CD4-positive, alpha-beta memory T cell (primary cell): ENCODE measurements around the gene HS3ST5. TPM values are rescaled to one million over a fixed set of nuclear protein-coding genes. Genes with fewer than 3 reads are reported as not detected.

ENCODE experiments used
- CTCF ChIA-PET: fragments of 350-600 bp; sonication (Branson Sonifier 250); formaldehyde crosslinking; loops from one replicate; lab custom pipeline; 2021; ENCODE audit warnings: inconsistent platforms; ENCODE audit not compliant: partially characterized antibody; lab: Charles Lee
- POLR2A ChIA-PET: fragments of 350-600 bp; sonication (Branson Sonifier 250); formaldehyde crosslinking; loops from one replicate; lab custom pipeline; 2021; ENCODE audit not compliant: partially characterized antibody; lab: Charles Lee
- DNase-seq, 5 donors: peaks; one replicate each; pipeline versions ENCODE4 v3.0.0 to v3.0.0-alpha.2; 2020 to 2022; ENCODE audit warnings: mixed read lengths in 1 of 5
- H3K27ac ChIP-seq: one replicate; pipeline ENCODE4 v1.7.0; 2013; ENCODE audit warnings: low read depth, low read length
- H3K27me3 ChIP-seq: 2 replicates; pipeline ENCODE4 v1.7.0; 2013; ENCODE audit warnings: mild to moderate bottlenecking, low read length, moderate library complexity; ENCODE audit not compliant: insufficient read depth
- H3K36me3 ChIP-seq: 2 replicates; pipeline ENCODE4 v1.7.0; 2013; ENCODE audit warnings: mild to moderate bottlenecking, low read length, moderate library complexity; ENCODE audit not compliant: insufficient read depth
- H3K4me1 ChIP-seq: 2 replicates; pipeline ENCODE4 v1.7.0; 2013; ENCODE audit warnings: mild to moderate bottlenecking, low read length, moderate library complexity; ENCODE audit not compliant: insufficient read depth
- H3K4me3 ChIP-seq, 2 donors: one replicate each; pipeline ENCODE4 v1.7.0; 2013; ENCODE audit warnings: low read length in 2 of 2, mild to moderate bottlenecking in 1 of 2
- H3K9me3 ChIP-seq, 2 donors: one replicate each; pipeline ENCODE4 v1.7.0; 2013; ENCODE audit warnings: low read length in 2 of 2, control low read depth in 1 of 2; ENCODE audit not compliant: control insufficient read depth in 1 of 2
- H3K27ac Mint-ChIP-seq, 7 donors: one replicate each; pipeline ENCODE4 v1.8.0; 2020 to 2021; ENCODE audit warnings: mixed read lengths in 7 of 7, mild to moderate bottlenecking in 6 of 7, inconsistent platforms in 3 of 7, moderate library complexity in 3 of 7
- H3K27me3 Mint-ChIP-seq, 2 donors: one replicate each; pipeline ENCODE4 v1.8.0; 2020 to 2021; ENCODE audit warnings: mixed read lengths in 2 of 2
- H3K36me3 Mint-ChIP-seq, 2 donors: one replicate each; pipeline ENCODE4 v1.8.0; 2020 to 2021; ENCODE audit warnings: mixed read lengths in 2 of 2, inconsistent platforms in 1 of 2, mild to moderate bottlenecking in 1 of 2
- H3K4me1 Mint-ChIP-seq, 4 donors: one replicate each; pipeline ENCODE4 v1.8.0; 2020 to 2021; ENCODE audit warnings: mixed read lengths in 4 of 4, mild to moderate bottlenecking in 1 of 4
- H3K4me3 Mint-ChIP-seq, 8 donors: one replicate each; pipeline ENCODE4 v1.8.0; 2020 to 2021; ENCODE audit warnings: mixed read lengths in 8 of 8, mild to moderate bottlenecking in 7 of 8, moderate library complexity in 6 of 8, inconsistent platforms in 3 of 8
- H3K9me3 Mint-ChIP-seq, 8 donors: one replicate each; pipeline ENCODE4 v1.8.0; 2020 to 2021; ENCODE audit warnings: mixed read lengths in 8 of 8, mild to moderate bottlenecking in 5 of 8, inconsistent platforms in 3 of 8, moderate library complexity in 1 of 8
- intact Hi-C: fragments of 100-400 bp; cut with micrococcal nuclease; formaldehyde crosslinking; loops from one replicate; pipeline ENCODE4 v1.15.1; 2023
- polyA plus RNA-seq, 2 donors: library from polyadenylated mRNA; unstranded; fragments of 300-500 nt; fragmentation: Illumina TruSeq; gene quantifications; one replicate each; pipeline ENCODE4 v1.2.3, GENCODE V29; 2021
- total RNA-seq, 2 experiments: library from RNA; stranded (reverse); gene quantifications; one replicate each; pipeline ENCODE4 v1.2.3, GENCODE V29; 2021

Gene HS3ST5
- total and polyA plus RNA-seq, 4 experiments from 2014 or later = not detected

GRCh38 chr6:114355300-114355699, 12.5 kb upstream of the HS3ST5 start:
- peak overlapping the region in 1 of 8 donors; percentile 43 for H3K4me3 Mint-ChIP-seq
- Histone ChIP-seq H3K9me3 (no peaks in the 10 kb centered on the region), H3K36me3 (no peaks in the 10 kb centered on the region), H3K27ac (no peak overlapping the region), H3K27me3 (no peaks in the 10 kb centered on the region), H3K4me3 (no peak overlapping the region), H3K4me1 (no peaks in the 10 kb centered on the region)
- H3K27me3 Mint-ChIP-seq = no peaks in the 10 kb centered on the region
- no peaks in the 10 kb centered on the region for H3K4me1 Mint-ChIP-seq
- H3K36me3 Mint-ChIP-seq = no peaks in the 10 kb centered on the region
- H3K27ac Mint-ChIP-seq = no peak overlapping the region
- ChIA-PET CTCF (no interaction called here), POLR2A (no interaction called here)
- intact Hi-C loops = no loop called here
- H3K9me3 Mint-ChIP-seq = peaks cover 0 to 4% (median 0%) of the 10 kb centered on the region in 8 donors
- no peak for DNase-seq

DNA sequence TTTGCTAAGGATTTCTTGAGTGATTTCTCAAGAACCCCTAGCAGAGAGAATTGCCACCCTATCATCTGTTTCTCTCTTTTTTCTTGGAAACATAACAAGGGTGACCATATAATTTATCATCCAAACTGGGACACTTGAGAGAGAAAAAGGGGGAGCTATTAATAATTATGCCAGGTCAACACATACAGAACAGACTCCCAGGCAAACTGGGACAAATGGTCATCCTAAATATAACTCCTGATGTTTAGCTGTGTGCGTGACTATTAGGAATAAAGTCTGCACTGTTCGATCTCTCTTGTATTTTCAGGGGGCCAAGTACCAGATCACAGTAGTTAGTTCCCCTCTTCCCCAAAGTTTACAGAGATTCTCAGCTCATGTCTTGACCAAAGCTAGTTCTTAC, 11.7 kb upstream of the HS3ST5 start:
- DNase-seq = no peak
- CTCF ChIA-PET = no interaction called here
- Mint-ChIP-seq H3K4me3 (no peak overlapping the region), H3K27me3 (peaks cover 0 to 2% of the 10 kb centered on the region in 2 donors), H3K36me3 (no peaks in the 10 kb centered on the region), H3K9me3 (peaks cover 0 to 5% (median 0%) of the 10 kb centered on the region in 8 donors), H3K27ac (no peak overlapping the region), H3K4me1 (no peaks in the 10 kb centered on the region)
- intact Hi-C loops = no loop called here
- Histone ChIP-seq H3K36me3 (no peaks in the 10 kb centered on the region), H3K4me1 (no peaks in the 10 kb centered on the region), H3K27ac (no peak overlapping the region), H3K27me3 (no peaks in the 10 kb centered on the region), H3K9me3 (no peaks in the 10 kb centered on the region), H3K4me3 (no peak overlapping the region)
- POLR2A ChIA-PET = no interaction called here

DNA sequence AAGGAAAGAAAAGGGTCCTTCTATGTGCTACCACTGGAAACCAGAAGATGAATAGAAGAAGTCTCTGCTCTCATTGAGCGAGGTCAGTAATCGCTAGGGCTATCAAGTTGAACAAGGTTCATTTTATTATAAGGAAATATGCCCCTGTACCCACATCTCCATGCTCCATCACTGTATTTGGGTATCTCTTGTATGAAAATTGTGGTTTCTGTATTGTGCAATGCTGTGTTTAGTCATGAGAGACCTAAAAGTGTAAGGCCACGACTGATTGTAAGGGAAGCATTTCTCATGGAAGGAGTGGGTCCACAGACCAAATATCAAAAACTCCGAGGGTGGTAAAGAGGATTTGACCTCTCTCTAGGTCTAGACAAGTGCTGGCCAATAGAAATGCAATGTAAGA, 3.6 kb upstream of the HS3ST5 start:
- H3K9me3 ChIP-seq = no peaks in the 10 kb centered on the region
- no peak overlapping the region for H3K27ac Mint-ChIP-seq
- peaks cover 2 to 11% (median 5%) of the 10 kb centered on the region in 4 donors for H3K4me1 Mint-ChIP-seq
- no peaks in the 10 kb centered on the region for H3K4me1 ChIP-seq
- CTCF ChIA-PET = no interaction called here
- no peaks in the 10 kb centered on the region for H3K36me3 ChIP-seq
- no peak overlapping the region for H3K27ac ChIP-seq
- H3K36me3 Mint-ChIP-seq = no peaks in the 10 kb centered on the region
- no peak overlapping the region for H3K4me3 Mint-ChIP-seq
- peaks cover 0 to 5% (median under 1%) of the 10 kb centered on the region in 8 donors for H3K9me3 Mint-ChIP-seq
- H3K27me3 Mint-ChIP-seq = peaks cover 10 to 15% of the 10 kb centered on the region in 2 donors
- POLR2A ChIA-PET = no interaction called here
- intact Hi-C loops = no loop called here
- H3K27me3 ChIP-seq = no peaks in the 10 kb centered on the region
- H3K4me3 ChIP-seq = no peak overlapping the region
- DNase-seq = no peak

- H3K27me3 ChIP-seq = no peaks in the 10 kb centered on the region
- Mint-ChIP-seq H3K9me3 (peaks cover 0 to 4% (median under 1%) of the 10 kb centered on the region in 8 donors), H3K36me3 (no peaks in the 10 kb centered on the region), H3K27me3 (peaks cover 11 to 19% of the 10 kb centered on the region in 2 donors), H3K4me1 (peaks cover 2 to 11% (median 5%) of the 10 kb centered on the region in 4 donors), H3K27ac (no peak overlapping the region), H3K4me3 (no peak overlapping the region)
- no peaks in the 10 kb centered on the region for H3K36me3 ChIP-seq
- H3K4me1 ChIP-seq = no peaks in the 10 kb centered on the region
- ChIA-PET CTCF (no interaction called here), POLR2A (no interaction called here)
- H3K27ac ChIP-seq = no peak overlapping the region
- H3K9me3 ChIP-seq = no peaks in the 10 kb centered on the region
- DNase-seq = no peak
- H3K4me3 ChIP-seq = no peak overlapping the region
- intact Hi-C loops = no loop called here
These were observed 2.1 kb upstream of the HS3ST5 start for GRCh38 chr6:114344971-114345275.

DNA sequence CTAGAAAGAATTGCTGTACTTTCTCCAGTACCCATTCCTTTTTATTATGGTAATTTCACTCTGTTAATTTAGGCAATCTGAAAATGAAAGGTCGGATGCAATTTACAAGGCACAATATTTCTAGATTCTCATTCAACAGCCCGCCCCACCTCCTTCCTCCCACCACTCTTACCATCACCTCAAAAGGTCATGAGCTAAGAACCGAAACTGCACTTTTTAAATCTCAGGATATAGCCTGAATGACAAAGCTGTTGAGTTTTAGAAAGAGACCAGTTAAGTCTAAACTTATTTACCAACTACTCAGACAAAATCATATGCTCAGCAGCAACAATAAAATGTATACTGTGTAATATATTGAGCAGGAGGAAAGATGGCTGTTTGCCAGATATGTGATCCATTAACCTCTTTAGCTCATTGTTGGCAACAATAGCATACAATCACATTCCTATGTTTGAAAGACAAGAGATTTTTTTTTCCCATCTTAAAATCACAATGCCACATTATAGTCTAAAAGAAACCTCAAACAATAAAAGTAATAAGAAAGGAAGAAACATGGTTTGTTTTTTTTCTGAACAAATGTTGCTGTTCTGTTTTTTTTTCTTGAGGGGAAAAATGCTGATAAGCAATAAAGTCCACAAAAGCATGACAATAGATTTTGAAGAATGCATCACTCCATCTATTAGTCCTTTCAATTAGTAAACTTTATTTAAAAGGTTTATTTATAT, 1.6 kb upstream of the HS3ST5 start:
- H3K4me1 ChIP-seq = no peaks in the 10 kb centered on the region
- CTCF ChIA-PET = no interaction called here
- Mint-ChIP-seq H3K27me3 (peaks cover 11 to 18% of the 10 kb centered on the region in 2 donors), H3K27ac (no peak overlapping the region), H3K4me3 (no peak overlapping the region), H3K36me3 (no peaks in the 10 kb centered on the region), H3K4me1 (peaks cover 2 to 11% (median 5%) of the 10 kb centered on the region in 4 donors), H3K9me3 (peaks cover 0 to 4% (median 0%) of the 10 kb centered on the region in 8 donors)
- POLR2A ChIA-PET = no interaction called here
- intact Hi-C loops = no loop called here
- H3K36me3 ChIP-seq = no peaks in the 10 kb centered on the region
- no peak overlapping the region for H3K27ac ChIP-seq
- no peaks in the 10 kb centered on the region for H3K27me3 ChIP-seq
- DNase-seq = no peak
- H3K9me3 ChIP-seq = no peaks in the 10 kb centered on the region
- H3K4me3 ChIP-seq = no peak overlapping the region

GRCh38 chr6:114343782-114344144, 940 bp upstream of the HS3ST5 start:
- Mint-ChIP-seq H3K4me1 (peaks cover 2 to 11% (median 5%) of the 10 kb centered on the region in 4 donors), H3K4me3 (peak overlapping the region in 6 of 8 donors; percentile 18 to 54 (median 36)), H3K27me3 (peaks cover 11 to 18% of the 10 kb centered on the region in 2 donors), H3K27ac (peak overlapping the region in 1 of 7 donors; percentile 25), H3K36me3 (no peaks in the 10 kb centered on the region), H3K9me3 (peaks cover 0 to 4% (median 0%) of the 10 kb centered on the region in 8 donors)
- Histone ChIP-seq H3K36me3 (no peaks in the 10 kb centered on the region), H3K9me3 (no peaks in the 10 kb centered on the region), H3K27ac (no peak overlapping the region), H3K27me3 (no peaks in the 10 kb centered on the region), H3K4me1 (no peaks in the 10 kb centered on the region), H3K4me3 (no peak overlapping the region)
- no peak for DNase-seq
- intact Hi-C loops = no loop called here
- ChIA-PET POLR2A (no interaction called here), CTCF (no interaction called here)

DNA sequence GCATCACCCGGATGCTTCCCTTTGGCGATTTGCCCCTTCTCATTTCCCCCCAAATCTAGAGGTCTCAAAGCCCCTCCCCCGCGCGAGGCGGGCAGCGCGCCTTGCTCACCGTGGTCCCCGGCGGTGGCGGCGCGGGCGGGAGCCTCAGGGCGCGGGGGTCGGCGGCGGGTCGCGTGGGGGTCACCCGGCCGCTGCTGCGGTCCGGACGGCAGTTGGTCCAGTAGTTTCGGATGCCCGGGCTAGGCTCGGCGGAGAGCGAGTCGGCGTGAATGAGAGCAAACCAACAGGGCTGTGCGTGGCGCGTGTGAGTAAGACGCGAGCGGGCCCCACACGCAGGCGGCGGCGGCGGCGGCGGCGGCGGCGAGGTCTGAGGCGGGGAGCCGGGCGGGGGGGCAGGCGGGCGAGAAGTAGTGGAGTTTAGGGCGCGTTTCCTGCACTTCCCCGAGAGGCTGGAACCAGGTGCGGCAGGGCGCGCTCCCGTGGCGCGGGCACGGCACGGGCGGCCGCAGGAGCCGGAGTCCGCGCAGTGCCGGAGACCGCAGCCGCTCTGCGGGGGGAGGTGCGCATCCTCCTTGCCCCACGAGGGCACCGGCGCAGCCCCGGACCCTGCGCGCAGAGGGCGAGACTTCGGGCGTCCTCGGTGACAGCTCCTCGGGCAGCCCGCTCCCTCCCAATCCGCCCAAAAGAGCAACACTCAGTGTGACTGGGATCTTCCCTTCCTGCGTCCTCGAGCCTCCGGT, 567 bp downstream of the HS3ST5 start:
- no peak overlapping the region for H3K27ac ChIP-seq
- no peaks in the 10 kb centered on the region for H3K27me3 ChIP-seq
- Mint-ChIP-seq H3K27ac (no peak overlapping the region), H3K27me3 (peaks cover 11 to 18% of the 10 kb centered on the region in 2 donors), H3K36me3 (no peaks in the 10 kb centered on the region), H3K9me3 (peaks cover 0 to 4% (median 0%) of the 10 kb centered on the region in 8 donors), H3K4me3 (no peak overlapping the region), H3K4me1 (peaks cover 2 to 11% (median 5%) of the 10 kb centered on the region in 4 donors)
- H3K4me1 ChIP-seq = no peaks in the 10 kb centered on the region
- intact Hi-C loops = no loop called here
- POLR2A ChIA-PET = no interaction called here
- no peaks in the 10 kb centered on the region for H3K9me3 ChIP-seq
- no peak for DNase-seq
- H3K36me3 ChIP-seq = no peaks in the 10 kb centered on the region
- CTCF ChIA-PET = no interaction called here
- H3K4me3 ChIP-seq = no peak overlapping the region
